GM23338 (cell line): Measurements from ENCODE around the gene AP3M1.
"Not testable (repeated sequence)": the region's sequence is repeated elsewhere in the genome, so short reads cannot be mapped to it uniquely, and the experiment has no call there.

Experiments
- EZH2 ChIP-seq: fragments of 200-600 bp; sonication (generic); IDR thresholded peaks from one replicate; pipeline ENCODE4 v1.8.0; 2017; ENCODE audit warnings: antibody characterized with exemption, mild to moderate bottlenecking, low read depth; ENCODE audit not compliant: unreplicated experiment
- EZH2phosphoT487 ChIP-seq: fragments of 200-600 bp; sonication (generic); IDR thresholded peaks from one replicate; pipeline ENCODE4 v1.8.1; 2018; ENCODE audit warnings: antibody characterized with exemption; ENCODE audit not compliant: unreplicated experiment
- POLR2AphosphoS5 ChIP-seq: IDR thresholded peaks from 2 replicates; pipeline ENCODE4 v1.6.1; 2016; ENCODE audit warnings: antibody characterized with exemption, low read depth
- TF ChIP-seq, protein P1 (sequence below), 2 experiments: fragments of 200-600 bp in 1 of 2; sonication (generic) in 1 of 2; conservative IDR thresholded peaks; 2 replicates each; pipeline versions ENCODE4 v1.5.1 to v1.6.1; 2016 to 2017; ENCODE audit warnings: antibody characterized with exemption in 2 of 2, low read depth in 2 of 2, mild to moderate bottlenecking in 2 of 2, moderate library complexity in 1 of 2
- TF ChIP-seq, protein P2 (sequence below): IDR thresholded peaks from one replicate; pipeline ENCODE4 v1.6.1; 2018; ENCODE audit warnings: antibody characterized with exemption; ENCODE audit not compliant: unreplicated experiment

DNA sequence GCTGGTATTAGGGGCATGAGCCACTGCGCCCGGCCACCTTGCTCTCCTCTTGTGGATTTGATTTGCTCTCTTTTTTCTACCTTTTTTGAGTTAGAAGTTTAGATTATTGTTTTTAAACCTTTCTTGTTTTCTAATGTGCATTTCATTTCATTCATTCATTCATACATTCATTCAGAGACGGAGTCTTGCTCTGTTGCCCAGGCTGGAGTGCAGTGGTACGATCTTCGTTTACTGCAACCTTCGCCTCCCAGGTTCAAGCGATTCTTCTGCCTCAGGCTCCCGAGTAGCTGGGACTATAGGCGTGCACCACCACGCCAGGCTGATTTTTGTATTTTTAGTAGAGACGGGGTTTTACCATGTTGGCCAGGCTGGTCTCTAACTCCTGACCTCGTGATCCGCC, 38.0 kb upstream of the AP3M1 start:
- TF ChIP-seq, protein P1, sequence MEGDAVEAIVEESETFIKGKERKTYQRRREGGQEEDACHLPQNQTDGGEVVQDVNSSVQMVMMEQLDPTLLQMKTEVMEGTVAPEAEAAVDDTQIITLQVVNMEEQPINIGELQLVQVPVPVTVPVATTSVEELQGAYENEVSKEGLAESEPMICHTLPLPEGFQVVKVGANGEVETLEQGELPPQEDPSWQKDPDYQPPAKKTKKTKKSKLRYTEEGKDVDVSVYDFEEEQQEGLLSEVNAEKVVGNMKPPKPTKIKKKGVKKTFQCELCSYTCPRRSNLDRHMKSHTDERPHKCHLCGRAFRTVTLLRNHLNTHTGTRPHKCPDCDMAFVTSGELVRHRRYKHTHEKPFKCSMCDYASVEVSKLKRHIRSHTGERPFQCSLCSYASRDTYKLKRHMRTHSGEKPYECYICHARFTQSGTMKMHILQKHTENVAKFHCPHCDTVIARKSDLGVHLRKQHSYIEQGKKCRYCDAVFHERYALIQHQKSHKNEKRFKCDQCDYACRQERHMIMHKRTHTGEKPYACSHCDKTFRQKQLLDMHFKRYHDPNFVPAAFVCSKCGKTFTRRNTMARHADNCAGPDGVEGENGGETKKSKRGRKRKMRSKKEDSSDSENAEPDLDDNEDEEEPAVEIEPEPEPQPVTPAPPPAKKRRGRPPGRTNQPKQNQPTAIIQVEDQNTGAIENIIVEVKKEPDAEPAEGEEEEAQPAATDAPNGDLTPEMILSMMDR (conservative IDR thresholded peaks at IDR 0.05; ENCODE audit: low read depth in 2 of 2) = not testable (repeated sequence)
- TF ChIP-seq, protein P2, sequence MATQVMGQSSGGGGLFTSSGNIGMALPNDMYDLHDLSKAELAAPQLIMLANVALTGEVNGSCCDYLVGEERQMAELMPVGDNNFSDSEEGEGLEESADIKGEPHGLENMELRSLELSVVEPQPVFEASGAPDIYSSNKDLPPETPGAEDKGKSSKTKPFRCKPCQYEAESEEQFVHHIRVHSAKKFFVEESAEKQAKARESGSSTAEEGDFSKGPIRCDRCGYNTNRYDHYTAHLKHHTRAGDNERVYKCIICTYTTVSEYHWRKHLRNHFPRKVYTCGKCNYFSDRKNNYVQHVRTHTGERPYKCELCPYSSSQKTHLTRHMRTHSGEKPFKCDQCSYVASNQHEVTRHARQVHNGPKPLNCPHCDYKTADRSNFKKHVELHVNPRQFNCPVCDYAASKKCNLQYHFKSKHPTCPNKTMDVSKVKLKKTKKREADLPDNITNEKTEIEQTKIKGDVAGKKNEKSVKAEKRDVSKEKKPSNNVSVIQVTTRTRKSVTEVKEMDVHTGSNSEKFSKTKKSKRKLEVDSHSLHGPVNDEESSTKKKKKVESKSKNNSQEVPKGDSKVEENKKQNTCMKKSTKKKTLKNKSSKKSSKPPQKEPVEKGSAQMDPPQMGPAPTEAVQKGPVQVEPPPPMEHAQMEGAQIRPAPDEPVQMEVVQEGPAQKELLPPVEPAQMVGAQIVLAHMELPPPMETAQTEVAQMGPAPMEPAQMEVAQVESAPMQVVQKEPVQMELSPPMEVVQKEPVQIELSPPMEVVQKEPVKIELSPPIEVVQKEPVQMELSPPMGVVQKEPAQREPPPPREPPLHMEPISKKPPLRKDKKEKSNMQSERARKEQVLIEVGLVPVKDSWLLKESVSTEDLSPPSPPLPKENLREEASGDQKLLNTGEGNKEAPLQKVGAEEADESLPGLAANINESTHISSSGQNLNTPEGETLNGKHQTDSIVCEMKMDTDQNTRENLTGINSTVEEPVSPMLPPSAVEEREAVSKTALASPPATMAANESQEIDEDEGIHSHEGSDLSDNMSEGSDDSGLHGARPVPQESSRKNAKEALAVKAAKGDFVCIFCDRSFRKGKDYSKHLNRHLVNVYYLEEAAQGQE = not testable (repeated sequence)
- TF ChIP-seq POLR2AphosphoS5, EZH2phosphoT487, EZH2: not testable (repeated sequence)
